ENCODE data around the gene CABLES1.

The CABLES1 gene

GRCh38 chr18:23243816-23244215 is 108.5 kb downstream of the CABLES1 start:
- no peak for DNase-seq (ENCODE audit: low spot score)

GRCh38 chr18:23244401-23244800 is 109.1 kb downstream of the CABLES1 start:
- no peak for DNase-seq (ENCODE audit: low spot score)

- DNase-seq (ENCODE audit: low spot score) = no peak
Measured at GRCh38 chr18:23245461-23245860, 110.2 kb downstream of the CABLES1 start.

GRCh38 chr18:23247331-23247730 is 112.0 kb downstream of the CABLES1 start:
- DNase-seq (ENCODE audit: low spot score) = no peak

- DNase-seq (ENCODE audit: low spot score) = no peak
Measured at GRCh38 chr18:23247896-23248295, 112.6 kb downstream of the CABLES1 start.

GRCh38 chr18:23248826-23249225 is 113.5 kb downstream of the CABLES1 start:
- no peak for DNase-seq (ENCODE audit: low spot score)

DNA sequence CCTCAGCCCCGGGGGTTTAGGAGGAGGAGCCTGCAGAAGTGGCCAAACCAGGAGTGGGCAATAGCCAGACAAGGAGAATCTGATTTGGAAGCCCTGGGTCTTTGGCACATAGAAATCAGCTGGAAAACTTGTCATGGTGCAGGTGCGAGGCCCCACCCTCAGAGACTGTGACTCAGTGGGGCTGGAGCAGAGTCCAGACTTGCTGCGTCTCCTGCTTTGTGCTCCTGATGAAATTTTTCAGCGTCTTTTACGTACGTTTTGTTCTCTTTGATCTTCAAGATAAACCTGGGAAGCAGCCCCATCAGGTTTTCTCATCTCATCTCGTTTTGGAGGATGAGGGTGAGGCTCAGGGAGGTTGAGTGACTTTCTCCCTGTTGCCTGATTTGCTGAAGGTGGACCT is 114.1 kb downstream of the CABLES1 start:
- no peak for DNase-seq (ENCODE audit: low spot score)

DNA sequence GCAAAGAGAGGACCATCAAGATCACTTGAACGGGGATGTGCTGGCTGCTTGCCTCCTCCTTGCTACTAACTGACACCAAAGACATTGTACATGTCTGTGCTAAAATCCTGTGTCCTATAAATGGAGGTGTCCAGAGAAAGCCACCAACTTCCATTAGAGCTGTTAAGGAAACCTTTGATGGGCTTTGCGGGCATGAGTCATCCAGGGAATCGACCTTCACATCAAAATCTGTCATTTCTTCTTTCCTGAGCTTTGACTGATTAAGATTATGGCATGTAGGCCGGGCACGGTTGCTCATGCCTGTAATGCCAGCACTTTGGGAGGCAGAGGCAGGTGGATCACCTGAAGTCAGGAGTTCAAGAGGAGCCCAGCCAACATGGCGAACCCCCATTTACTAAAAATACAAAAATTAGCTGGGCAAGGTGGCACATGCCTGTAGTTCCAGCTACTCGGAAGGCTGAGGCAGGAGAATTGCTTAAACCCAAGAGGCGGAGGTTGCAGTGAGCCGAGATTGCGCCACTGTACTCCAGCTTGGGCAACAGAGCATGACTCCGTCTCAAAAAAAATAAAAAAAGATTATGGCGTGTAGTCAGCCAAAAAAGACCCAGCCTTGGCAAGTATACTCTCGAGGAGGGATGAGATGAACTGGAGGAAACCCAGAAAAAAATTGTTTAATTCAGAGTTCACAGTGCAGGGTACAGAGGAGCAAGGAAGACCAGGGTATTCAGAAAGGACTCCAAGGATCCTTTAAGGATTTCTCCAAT is 115.8 kb downstream of the CABLES1 start:
- DNase-seq (ENCODE audit: low spot score) = no peak

DNA sequence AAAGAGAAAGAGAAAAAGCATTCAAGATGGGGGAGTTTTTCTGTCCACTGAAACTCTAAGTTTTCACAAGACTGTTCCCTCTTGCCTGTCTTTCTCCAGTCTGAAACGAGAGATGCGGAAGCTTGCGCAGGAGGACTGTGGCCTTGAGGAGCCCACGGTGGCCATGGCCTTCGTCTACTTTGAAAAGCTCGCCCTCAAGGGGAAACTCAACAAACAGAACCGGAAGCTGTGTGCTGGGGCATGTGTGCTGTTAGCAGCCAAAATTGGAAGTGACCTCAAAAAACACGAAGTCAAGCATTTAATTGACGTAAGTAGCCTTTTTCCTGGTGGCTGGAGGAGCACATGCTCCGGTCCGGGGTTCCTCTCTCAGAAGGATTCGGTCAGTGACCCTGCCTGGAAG is 118.3 kb downstream of the CABLES1 start:
- no peak for DNase-seq (ENCODE audit: low spot score)

DNA sequence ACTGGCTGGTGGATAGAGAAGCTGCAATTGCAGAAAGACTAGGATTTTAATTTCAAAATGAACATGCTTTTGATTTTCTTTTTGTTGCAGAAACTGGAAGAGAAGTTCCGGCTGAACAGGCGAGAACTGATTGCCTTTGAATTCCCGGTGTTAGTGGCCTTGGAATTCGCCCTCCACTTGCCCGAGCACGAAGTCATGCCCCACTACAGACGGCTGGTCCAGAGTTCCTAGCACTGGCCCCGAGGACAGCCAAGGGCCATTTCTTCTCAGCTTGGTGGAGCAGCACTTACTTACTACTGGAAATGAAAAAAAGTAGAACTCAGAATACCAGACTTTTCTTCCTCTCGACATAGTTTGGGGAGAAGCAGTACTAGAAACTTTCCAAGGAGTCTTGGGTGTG is 121.9 kb downstream of the CABLES1 start:
- DNase-seq (ENCODE audit: low spot score) = no peak

- no peak for DNase-seq (ENCODE audit: low spot score)
Measured at GRCh38 chr18:23257686-23258565, 122.6 kb downstream of the CABLES1 start.

DNA sequence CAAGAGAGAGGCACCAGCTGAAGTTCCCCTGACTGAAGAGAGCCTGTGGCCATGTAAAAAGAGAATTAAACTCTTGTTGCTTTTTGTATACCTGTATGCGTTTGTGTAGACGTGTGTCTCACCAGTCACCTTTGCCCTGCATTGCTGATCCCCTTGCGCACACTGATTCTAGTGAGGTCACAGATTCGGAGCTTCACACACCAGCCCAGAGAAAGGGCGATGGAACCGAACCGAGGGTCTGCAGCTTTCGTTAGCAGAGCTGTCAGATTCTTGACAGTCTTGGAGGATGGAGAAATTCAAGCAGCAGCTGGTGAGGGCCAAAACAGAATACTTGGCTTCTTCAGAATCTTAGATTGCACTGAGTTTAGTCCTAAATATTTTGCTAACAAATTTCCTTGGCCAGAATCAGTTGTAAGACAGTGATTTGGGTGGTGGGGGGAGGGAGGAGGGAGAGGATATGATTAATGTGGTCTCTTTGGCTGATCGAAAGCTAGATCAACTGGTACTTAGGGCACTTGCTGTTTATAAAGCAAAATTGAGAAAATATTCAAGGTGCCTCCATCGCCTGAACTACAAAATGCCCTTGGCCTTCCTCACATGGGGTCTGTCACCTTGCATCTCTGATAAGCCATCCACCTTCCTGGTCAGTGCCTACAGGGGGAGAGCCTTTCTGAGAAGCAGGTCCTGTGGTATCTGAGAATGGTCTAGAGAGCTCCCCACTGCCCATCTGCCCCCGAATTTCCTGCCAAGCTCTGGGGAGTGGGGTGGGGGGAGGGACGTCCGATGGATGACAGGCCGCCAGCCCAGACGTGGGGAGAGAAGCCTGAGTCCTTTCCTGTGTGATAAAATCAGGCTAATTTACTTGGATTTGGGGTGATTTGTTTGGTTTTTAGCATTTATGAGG is 123.5 kb downstream of the CABLES1 start:
- DNase-seq (ENCODE audit: low spot score) = no peak

DNA sequence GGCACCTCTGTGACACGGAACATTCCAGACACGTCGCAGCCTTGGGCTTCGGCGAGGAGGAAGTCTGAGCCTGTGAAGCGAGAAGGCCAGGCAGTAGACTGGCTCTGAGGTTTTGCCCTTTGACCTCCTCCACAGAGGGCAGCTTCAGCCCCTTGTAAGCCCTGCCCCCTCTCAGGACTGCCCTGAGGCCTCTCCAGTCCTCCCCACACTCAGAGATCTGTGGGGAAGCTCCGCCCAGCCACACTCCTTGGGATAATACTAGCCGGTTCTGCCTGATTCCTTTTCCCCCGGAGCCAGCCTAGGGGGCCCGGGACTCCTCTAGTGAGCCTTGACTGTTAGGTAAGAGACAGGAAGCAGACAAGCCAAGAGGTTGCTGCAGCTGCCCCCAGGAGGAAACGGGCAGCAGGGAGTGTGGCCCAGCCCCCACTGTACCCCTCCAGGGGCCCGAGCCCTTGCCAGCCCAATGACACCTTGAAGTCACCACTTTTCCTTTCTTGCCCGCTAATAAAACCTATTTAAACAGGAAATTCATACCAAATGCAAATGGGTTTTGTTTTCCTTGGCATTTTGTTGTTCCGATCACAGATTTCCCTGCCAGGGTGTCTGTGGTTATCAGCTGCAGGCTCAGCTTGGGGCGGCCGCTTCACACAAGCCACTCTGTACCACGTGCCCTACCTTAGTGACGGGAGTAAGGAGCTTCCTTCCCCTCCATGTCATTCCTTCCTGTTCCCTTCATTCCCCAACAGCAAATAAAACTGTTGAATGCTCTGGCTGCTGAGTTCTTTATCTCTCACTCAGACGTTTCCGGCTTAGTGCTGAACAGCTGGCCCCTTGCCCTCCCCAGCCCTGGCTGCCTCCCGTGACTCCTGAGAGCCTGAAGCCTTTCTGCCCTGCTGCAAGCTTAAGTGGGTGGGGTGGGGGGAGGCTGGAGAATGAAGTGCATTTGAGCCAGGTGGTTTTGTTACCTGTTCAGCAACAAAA is 124.7 kb downstream of the CABLES1 start:
- peak; percentile 16 for DNase-seq (ENCODE audit: low spot score)

DNA sequence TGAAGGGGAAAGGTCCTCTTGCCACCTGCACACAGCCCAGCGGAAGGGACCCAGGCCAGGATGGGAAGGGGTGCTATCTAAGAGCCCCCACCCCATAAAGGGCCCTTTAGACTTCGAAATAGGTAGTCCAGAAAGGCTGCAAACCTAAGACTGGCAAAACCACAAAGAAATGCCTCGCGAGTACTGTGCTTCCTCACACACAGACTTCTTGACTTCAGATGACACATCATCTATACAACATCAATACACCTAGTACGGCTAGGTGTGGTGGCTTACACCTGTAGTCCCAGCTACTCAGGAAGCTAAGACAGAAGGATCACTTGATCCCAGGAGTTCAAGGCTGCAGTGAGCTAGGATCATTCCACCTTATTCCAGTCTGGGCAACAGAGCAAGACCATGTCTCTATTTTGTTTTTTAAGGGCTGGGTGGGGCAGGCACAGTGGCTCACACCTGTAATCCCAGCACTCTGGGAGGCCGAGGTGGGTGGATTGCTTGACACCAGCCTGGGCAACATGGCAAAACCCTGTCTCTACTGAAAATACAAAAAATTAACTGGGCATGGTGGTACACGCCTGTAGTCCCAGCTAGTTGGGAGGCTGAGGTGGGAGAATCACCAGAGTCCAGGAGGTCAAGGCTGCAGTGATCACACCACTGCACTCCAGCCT is 125.8 kb downstream of the CABLES1 start:
- no peak for DNase-seq (ENCODE audit: low spot score)

GRCh38 chr18:23263551-23264235 is 128.4 kb downstream of the CABLES1 start:
- DNase-seq (ENCODE audit: low spot score) = no peak

DNA sequence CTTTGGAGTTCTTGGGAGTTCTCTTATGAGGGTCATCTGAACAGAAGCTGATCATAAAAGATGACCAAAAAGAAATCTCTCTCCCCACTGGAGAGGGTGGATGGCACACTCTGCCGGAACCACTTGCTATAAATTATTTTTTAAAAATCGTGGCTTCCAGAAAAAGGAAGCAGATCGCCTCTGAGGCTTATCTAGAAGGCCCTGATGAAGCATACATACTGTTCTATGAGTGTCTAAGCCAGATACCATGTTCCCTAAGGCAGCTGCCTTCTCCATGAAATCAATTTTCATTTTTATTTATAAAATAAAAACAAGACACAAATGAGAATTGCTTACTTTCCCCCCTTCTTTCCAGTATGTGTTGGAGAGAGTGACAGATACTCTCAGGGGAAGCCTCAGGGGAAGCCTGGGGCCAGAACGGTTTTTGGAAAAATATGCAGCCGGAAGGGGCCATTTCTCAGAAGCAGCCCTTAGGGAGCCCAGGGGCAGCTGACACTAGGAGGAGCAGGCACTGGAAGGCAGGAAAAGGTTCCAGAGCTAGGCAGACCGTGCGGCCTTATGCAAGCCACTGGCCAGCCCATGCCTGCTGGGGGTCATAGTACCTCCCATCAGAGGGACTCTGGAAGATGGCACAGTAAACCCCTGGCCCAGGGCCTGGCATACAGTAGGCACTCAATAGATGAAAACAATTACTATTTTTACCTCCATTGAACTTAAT is 130.6 kb downstream of the CABLES1 start:
- no peak for DNase-seq (ENCODE audit: low spot score)

- no peak for DNase-seq (ENCODE audit: low spot score)
Measured at GRCh38 chr18:23266717-23267446, 131.6 kb downstream of the CABLES1 start.

DNA sequence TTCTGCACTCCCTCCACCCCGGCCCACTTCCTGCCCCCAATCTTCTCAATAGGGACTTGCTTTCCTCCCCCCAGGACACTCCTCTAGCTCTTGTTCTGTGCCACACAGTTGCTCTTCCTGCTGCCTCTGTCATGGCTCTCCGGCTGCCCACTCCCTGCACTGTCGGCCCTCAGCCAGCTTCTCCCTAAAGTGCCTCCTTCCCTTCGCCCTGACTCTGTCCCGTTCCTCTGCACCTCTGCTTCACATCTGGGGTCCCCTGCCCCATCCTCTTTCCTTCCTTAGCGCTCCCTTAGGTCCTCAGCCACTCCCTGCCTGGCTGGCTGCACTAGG is 132.1 kb downstream of the CABLES1 start:
- DNase-seq (ENCODE audit: low spot score) = no peak

- DNase-seq (ENCODE audit: low spot score) = no peak
Measured at GRCh38 chr18:23268641-23269040, 133.4 kb downstream of the CABLES1 start.

Measured in germinal center (tissue), 1 donor.